HL-60 (cell line): ENCODE results near the gene HTR4.

Experiments
- DNase-seq, 2 experiments: peaks; one replicate each; pipeline ENCODE4 v3.0.0-alpha.2; 2010 to 2020; ENCODE audit warnings: low read depth in 1 of 2, low spot score in 1 of 2
- H3K27ac ChIP-seq: fragments of 250-450 bp; sonication (Bioruptor Pico); replicated peaks from 2 replicates; pipeline ENCODE4 v1.5.1; 2020; ENCODE audit warnings: mild to moderate bottlenecking, moderate library complexity
- H3K27me3 ChIP-seq: fragments of 250-450 bp; sonication (Bioruptor Pico); 2 replicates; pipeline ENCODE4 v1.5.1; 2021; ENCODE audit warnings: mild to moderate bottlenecking, moderate library complexity; ENCODE audit not compliant: insufficient read depth, poor library complexity, severe bottlenecking
- H3K4me3 ChIP-seq: replicated peaks from 2 replicates; pipeline ENCODE4 v1.5.1; 2011; ENCODE audit warnings: mild to moderate bottlenecking, control low read depth, low read length; ENCODE audit not compliant: insufficient read depth
- GABPA ChIP-seq: IDR thresholded peaks from 2 replicates; pipeline ENCODE4 v1.6.1; 2012; ENCODE audit warnings: low read depth
- POLR2AphosphoS5 ChIP-seq: IDR thresholded peaks from 2 replicates; pipeline ENCODE4 v1.6.1; 2012; ENCODE audit warnings: low read depth
- SPI1 ChIP-seq: IDR thresholded peaks from 2 replicates; pipeline ENCODE4 v1.6.1; 2012; ENCODE audit warnings: low read depth, mild to moderate bottlenecking, borderline replicate concordance
- TF ChIP-seq, protein P1 (sequence below): IDR thresholded peaks from 2 replicates; pipeline ENCODE4 v1.6.1; 2012; ENCODE audit warnings: low read depth; ENCODE audit not compliant: insufficient replicate concordance
- TF ChIP-seq, protein P2 (sequence below): IDR thresholded peaks from one replicate; pipeline ENCODE4 v1.5.1; 2011; ENCODE audit warnings: low read length, control low read depth, inconsistent platforms; ENCODE audit not compliant: insufficient read depth

The HTR4 gene

DNA sequence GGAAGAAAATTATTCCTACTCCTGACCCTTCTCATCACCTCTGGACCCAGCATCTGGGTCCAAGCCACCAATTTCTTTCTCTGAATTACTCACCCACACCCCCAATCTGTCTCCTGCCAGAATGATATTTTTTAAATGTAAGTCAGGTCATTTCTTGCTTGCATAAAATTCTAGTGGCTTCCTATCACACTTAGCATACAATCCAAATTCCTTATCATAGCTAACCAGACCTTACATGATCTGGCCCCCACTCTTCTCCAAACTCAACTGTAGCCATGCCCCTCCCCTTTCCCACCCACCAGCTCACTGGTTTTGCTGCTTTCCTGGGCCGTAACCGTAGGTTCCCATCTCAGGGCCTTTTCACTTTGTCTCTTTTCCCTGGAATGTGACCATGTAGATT lies 15.2 kb downstream of the HTR4 start:
- H3K27ac ChIP-seq: no peak overlapping the region
- DNase-seq: no peak
- no peak overlapping the region for H3K4me3 ChIP-seq
- peaks cover 4% of the 10 kb centered on the region for H3K27me3 ChIP-seq
- TF ChIP-seq, protein P1, sequence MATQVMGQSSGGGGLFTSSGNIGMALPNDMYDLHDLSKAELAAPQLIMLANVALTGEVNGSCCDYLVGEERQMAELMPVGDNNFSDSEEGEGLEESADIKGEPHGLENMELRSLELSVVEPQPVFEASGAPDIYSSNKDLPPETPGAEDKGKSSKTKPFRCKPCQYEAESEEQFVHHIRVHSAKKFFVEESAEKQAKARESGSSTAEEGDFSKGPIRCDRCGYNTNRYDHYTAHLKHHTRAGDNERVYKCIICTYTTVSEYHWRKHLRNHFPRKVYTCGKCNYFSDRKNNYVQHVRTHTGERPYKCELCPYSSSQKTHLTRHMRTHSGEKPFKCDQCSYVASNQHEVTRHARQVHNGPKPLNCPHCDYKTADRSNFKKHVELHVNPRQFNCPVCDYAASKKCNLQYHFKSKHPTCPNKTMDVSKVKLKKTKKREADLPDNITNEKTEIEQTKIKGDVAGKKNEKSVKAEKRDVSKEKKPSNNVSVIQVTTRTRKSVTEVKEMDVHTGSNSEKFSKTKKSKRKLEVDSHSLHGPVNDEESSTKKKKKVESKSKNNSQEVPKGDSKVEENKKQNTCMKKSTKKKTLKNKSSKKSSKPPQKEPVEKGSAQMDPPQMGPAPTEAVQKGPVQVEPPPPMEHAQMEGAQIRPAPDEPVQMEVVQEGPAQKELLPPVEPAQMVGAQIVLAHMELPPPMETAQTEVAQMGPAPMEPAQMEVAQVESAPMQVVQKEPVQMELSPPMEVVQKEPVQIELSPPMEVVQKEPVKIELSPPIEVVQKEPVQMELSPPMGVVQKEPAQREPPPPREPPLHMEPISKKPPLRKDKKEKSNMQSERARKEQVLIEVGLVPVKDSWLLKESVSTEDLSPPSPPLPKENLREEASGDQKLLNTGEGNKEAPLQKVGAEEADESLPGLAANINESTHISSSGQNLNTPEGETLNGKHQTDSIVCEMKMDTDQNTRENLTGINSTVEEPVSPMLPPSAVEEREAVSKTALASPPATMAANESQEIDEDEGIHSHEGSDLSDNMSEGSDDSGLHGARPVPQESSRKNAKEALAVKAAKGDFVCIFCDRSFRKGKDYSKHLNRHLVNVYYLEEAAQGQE: no peak
- no peak for TF ChIP-seq SPI1
- TF ChIP-seq GABPA: no peak
- TF ChIP-seq, protein P2, sequence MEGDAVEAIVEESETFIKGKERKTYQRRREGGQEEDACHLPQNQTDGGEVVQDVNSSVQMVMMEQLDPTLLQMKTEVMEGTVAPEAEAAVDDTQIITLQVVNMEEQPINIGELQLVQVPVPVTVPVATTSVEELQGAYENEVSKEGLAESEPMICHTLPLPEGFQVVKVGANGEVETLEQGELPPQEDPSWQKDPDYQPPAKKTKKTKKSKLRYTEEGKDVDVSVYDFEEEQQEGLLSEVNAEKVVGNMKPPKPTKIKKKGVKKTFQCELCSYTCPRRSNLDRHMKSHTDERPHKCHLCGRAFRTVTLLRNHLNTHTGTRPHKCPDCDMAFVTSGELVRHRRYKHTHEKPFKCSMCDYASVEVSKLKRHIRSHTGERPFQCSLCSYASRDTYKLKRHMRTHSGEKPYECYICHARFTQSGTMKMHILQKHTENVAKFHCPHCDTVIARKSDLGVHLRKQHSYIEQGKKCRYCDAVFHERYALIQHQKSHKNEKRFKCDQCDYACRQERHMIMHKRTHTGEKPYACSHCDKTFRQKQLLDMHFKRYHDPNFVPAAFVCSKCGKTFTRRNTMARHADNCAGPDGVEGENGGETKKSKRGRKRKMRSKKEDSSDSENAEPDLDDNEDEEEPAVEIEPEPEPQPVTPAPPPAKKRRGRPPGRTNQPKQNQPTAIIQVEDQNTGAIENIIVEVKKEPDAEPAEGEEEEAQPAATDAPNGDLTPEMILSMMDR: no peak
- no peak for TF ChIP-seq POLR2AphosphoS5

GRCh38 chr5:148636353-148636752 lies 18.0 kb downstream of the HTR4 start:
- Histone ChIP-seq H3K27me3 (peaks cover 4% of the 10 kb centered on the region), H3K4me3 (no peak overlapping the region), H3K27ac (no peak overlapping the region)
- TF ChIP-seq GABPA: no peak
- TF ChIP-seq SPI1: no peak
- no peak for TF ChIP-seq POLR2AphosphoS5
- TF ChIP-seq, protein P1: no peak
- TF ChIP-seq, protein P2: no peak
- DNase-seq: no peak

DNA sequence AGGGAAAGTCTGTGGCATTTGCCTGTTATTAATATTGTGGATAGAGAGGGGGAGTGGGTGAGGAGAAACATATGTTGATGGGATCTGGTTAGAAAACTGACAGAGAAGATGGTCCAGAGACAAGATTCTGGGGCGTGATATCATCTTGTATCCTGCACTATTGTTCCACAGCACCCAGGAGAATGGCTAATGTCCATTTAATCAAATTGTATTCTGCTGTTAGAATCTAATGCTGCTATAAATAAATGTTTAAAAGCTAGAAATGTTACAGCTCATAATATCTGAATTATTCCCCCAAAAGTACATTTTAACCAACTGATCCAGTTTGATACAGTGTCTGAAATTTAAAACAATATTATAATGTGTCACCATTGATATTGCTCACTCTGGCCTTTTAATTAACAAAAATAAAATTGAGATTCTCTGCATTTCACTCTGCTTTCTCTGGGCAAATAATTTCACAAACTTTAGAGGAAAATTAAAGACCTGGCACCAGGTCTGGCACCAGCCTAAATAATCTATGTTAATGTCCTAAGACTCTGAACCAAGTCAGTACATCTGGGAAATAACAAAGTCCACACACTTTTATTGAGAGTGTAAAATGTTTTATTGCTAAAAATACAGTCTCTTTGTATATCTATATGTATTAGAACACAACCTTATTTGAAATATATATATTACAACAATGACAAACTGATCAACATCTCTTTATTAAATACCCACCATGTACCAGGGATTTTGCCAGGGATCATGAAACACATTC lies 18.8 kb downstream of the HTR4 start:
- no peak for DNase-seq
- Histone ChIP-seq H3K27me3 (peaks cover 6% of the 10 kb centered on the region), H3K27ac (no peak overlapping the region), H3K4me3 (no peak overlapping the region)
- no peak for TF ChIP-seq POLR2AphosphoS5

- H3K27ac ChIP-seq: no peak overlapping the region
- DNase-seq: no peak
- TF ChIP-seq GABPA (no peak), POLR2AphosphoS5 (no peak), SPI1 (no peak)
- TF ChIP-seq, protein P2: no peak
- TF ChIP-seq, protein P1: no peak
- no peak overlapping the region for H3K4me3 ChIP-seq
- peaks cover 6% of the 10 kb centered on the region for H3K27me3 ChIP-seq
Measured at GRCh38 chr5:148633067-148633377, 21.3 kb downstream of the HTR4 start.
